D721Med (cell line): ENCODE data around the gene TIAM1.

Experiments used
- DNase-seq: peaks from one replicate; pipeline ENCODE4 v3.0.0; 2011; ENCODE audit warnings: low spot score; ENCODE audit not compliant: insufficient read length
- FAIRE-seq: peaks from 2 replicates; lab custom pipeline; 2011; peaks lifted over from hg19 to GRCh38; lab: Jason Lieb, UNC
- TF ChIP-seq, protein P1 (sequence below): IDR thresholded peaks from 2 replicates; pipeline ENCODE4 v1.5.1; 2012; ENCODE audit warnings: mild to moderate bottlenecking, control low read depth; ENCODE audit not compliant: insufficient read depth; ENCODE audit errors: missing control alignments

Gene TIAM1

DNA sequence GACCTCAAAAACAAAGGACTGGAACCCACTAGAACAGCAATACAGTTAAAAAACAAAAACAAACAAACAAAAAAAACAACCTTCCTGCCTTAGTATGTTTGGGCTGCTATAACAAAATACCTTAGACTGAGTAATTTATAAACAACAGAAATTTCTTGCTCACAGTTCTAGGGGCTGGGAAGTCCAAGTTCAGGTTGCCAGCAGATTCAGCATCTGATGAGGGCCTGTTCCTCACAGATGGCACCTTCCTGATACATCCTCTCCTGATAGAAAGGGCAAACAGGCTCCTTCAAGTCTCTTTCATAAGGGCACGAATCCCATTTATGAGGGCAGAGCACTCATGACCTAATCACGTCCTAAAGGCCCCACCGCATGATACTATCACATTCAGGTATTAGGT is 55.9 kb downstream of the TIAM1 start:
- TF ChIP-seq, protein P1, sequence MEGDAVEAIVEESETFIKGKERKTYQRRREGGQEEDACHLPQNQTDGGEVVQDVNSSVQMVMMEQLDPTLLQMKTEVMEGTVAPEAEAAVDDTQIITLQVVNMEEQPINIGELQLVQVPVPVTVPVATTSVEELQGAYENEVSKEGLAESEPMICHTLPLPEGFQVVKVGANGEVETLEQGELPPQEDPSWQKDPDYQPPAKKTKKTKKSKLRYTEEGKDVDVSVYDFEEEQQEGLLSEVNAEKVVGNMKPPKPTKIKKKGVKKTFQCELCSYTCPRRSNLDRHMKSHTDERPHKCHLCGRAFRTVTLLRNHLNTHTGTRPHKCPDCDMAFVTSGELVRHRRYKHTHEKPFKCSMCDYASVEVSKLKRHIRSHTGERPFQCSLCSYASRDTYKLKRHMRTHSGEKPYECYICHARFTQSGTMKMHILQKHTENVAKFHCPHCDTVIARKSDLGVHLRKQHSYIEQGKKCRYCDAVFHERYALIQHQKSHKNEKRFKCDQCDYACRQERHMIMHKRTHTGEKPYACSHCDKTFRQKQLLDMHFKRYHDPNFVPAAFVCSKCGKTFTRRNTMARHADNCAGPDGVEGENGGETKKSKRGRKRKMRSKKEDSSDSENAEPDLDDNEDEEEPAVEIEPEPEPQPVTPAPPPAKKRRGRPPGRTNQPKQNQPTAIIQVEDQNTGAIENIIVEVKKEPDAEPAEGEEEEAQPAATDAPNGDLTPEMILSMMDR: no peak
- DNase-seq (no peak), FAIRE-seq (no peak)

DNA sequence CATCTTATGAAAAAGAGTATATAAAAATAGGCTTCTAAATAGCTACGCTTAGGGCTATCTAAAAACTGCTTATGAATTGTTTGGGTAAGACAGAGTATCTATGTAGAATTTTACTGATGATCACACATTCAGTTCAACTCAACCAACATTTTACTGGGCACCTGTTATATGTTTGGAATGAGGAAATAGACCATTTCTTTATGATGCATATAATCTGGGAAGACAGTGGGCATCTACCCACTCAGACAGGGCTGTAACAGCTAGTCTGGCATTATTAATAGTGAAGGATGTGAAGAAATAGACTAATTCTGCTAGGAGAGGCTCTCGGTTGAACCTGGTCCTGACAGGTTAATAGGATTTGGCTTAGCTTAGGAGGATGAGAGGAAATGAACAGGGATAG is 56.9 kb downstream of the TIAM1 start:
- no peak for DNase-seq
- TF ChIP-seq, protein P1: no peak
- FAIRE-seq: no peak

DNA sequence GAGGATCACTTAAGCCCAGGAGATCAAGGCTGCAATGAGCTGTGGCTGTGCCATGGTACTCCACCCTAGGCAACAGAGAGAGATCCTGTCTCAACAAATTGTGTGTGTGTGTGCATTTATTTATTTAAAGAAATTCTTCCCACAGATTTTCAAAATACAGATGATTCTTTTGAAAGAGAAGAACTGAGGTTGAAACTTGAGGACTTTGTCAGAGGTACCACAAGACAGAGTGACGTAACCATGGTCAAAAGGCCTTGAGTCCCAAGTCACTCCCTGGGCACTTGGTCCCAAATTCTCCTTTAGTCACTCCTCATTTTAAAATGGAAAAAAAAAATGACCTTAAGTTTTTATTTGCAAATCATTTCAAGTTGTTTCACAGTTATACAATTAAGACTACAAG is 57.4 kb downstream of the TIAM1 start:
- FAIRE-seq (no peak), DNase-seq (no peak)
- TF ChIP-seq, protein P1: no peak

DNA sequence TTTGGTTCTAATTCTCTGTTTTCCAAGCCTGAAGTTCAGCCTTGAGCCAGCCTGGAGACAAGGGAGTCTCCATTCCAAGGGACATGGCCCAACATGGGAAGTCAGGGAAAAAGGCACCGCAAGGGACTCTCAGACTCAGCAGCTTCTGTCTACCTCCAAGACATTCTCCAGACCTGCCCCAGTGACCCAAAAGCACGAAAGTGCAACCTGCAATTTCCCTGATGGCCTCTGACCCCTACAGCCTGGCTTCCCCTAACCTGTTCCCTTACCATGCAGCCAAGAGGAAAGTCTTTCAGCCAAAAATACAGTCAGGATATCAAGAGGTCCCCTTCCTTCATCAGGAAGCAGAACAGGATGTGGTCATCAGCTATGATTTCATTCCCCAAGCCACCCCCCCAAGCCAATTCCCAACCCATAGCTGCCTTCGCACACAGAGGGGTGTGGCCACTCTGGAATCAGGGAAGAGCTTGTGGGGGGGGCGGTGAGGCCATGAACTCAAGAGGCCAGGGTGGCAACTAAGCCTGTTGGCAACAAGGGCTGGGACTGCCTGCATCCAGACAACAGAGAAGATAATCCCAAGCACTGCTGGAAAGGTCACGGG is 59.2 kb downstream of the TIAM1 start:
- DNase-seq (no peak), FAIRE-seq (no peak)
- TF ChIP-seq, protein P1: no peak

DNA sequence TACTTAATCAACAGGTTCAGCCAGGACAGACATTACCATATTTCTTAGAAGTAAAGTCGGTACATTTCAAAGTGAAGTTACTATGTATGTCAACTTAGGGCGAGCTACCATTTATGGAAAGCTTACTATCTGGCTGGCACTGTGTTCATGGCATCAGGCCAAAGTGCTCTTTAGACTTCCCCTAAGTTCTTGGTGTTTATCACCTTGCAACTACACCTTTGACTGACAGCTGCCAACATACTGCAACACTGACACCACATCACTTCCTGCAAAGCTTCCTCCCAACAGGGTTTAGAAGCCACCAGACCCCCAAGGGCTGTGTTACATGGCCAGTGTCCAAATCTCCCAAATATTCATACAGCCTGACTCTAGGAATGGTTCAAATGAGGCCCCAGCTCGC is 61.0 kb downstream of the TIAM1 start:
- DNase-seq (no peak), FAIRE-seq (no peak)
- TF ChIP-seq, protein P1: no peak

DNA sequence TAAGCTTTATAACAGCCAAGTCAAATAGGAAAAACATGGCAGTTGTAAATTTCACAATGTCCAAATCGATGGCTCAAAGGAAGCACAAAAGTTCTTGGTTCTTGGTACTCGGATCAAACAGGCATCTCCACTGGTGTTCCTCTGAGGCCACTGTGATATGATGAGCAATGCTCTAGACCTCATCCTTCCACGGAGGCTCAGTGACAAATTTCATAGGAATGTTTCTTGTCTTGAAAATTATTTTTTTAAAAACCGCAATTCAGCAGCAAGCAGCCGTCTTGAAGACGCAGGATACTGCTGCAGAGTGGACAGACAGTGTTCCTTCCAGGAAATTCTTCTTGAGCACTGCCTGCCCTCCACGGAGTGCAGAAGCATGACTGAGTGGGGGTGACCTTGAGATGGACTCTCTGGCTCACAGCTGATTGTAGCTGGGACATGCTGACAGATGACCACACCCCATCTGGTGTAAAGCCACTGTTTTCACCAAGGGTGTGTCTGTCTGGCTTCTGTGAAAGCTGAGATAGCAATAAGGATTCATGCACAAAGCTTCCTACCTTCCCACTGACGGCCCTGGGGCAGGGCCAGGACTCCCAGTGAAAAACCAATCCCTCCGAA is 61.9 kb downstream of the TIAM1 start:
- DNase-seq (no peak), FAIRE-seq (no peak)
- TF ChIP-seq, protein P1: no peak

DNA sequence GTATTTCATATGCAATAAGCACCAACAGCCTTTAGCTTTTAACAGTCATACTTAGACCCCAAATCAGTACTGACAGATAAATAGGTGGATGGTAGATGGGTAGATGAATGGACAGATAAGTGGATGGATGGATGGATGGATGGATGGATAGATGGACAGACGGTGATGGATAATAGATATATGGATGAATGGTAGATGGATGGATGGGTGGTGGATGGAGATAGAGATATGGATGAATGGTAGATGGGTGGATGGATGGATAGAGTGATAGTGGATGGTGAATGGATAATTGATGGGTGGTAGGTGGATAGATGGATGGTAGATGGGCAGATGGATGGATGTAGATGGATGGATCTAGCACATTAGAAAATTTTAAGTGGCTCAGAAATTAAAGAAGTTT is 62.5 kb downstream of the TIAM1 start:
- DNase-seq (no peak), FAIRE-seq (no peak)
- TF ChIP-seq, protein P1: no peak
